Astrocyte of the spinal cord (primary cell): ENCODE measurements around the gene NRDE2.
"Not testable (repeated sequence)": the region's sequence is repeated elsewhere in the genome, so short reads cannot be mapped to it uniquely, and the experiment has no call there.

ENCODE experiments used
- DNase-seq: peaks from one replicate; pipeline ENCODE4 v3.0.0; 2011; ENCODE audit warnings: low read depth, low spot score
- H3K4me3 ChIP-seq: 2 replicates; pipeline ENCODE4 v1.5.1; 2011; ENCODE audit warnings: low read depth, mild to moderate bottlenecking, low read length, moderate library complexity
- CTCF ChIP-seq: IDR thresholded peaks from 2 replicates; pipeline ENCODE4 v1.5.1; 2012; ENCODE audit warnings: low read depth, mild to moderate bottlenecking, low read length, inconsistent platforms
- in situ Hi-C: cut with HindIII; loops from 2 replicates; pipeline ENCODE4 v1.10.0; 2017; ENCODE audit warnings: low sequenced_read_pairs

The NRDE2 gene

GRCh38 chr14:90344331-90345238, 12.8 kb upstream of the NRDE2 start:
- no peak for TF ChIP-seq CTCF
- no peak overlapping the region for H3K4me3 ChIP-seq
- in situ Hi-C loops, result no loop called here
- no peak for DNase-seq

GRCh38 chr14:90342327-90342726, 10.6 kb upstream of the NRDE2 start:
- H3K4me3 ChIP-seq, result no peak overlapping the region
- DNase-seq, result no peak
- in situ Hi-C loops, result no loop called here
- TF ChIP-seq CTCF, result no peak

GRCh38 chr14:90341784-90342183, 10.0 kb upstream of the NRDE2 start:
- in situ Hi-C loops, result no loop called here
- DNase-seq, result no peak
- TF ChIP-seq CTCF, result no peak
- H3K4me3 ChIP-seq, result no peak overlapping the region

GRCh38 chr14:90341232-90341631, 9.5 kb upstream of the NRDE2 start:
- DNase-seq, H3K4me3 ChIP-seq, in situ Hi-C loops: not testable (repeated sequence)

- TF ChIP-seq CTCF, result no peak
- in situ Hi-C loops, result no loop called here
- H3K4me3 ChIP-seq, result no peak overlapping the region
- DNase-seq, result no peak
These were observed 5.2 kb upstream of the NRDE2 start for GRCh38 chr14:90336985-90337384.

GRCh38 chr14:90336401-90336800, 4.7 kb upstream of the NRDE2 start:
- TF ChIP-seq CTCF, result no peak
- no peak for DNase-seq
- H3K4me3 ChIP-seq, result no peak overlapping the region
- in situ Hi-C loops, result no loop called here

GRCh38 chr14:90332271-90332584, 487 bp upstream of the NRDE2 start:
- no peak for TF ChIP-seq CTCF
- no peak for DNase-seq
- in situ Hi-C loops, result no loop called here
- peak overlapping the region; percentile 58 for H3K4me3 ChIP-seq
